Measurements from ENCODE around the gene CCDC54.

Gene CCDC54

DNA sequence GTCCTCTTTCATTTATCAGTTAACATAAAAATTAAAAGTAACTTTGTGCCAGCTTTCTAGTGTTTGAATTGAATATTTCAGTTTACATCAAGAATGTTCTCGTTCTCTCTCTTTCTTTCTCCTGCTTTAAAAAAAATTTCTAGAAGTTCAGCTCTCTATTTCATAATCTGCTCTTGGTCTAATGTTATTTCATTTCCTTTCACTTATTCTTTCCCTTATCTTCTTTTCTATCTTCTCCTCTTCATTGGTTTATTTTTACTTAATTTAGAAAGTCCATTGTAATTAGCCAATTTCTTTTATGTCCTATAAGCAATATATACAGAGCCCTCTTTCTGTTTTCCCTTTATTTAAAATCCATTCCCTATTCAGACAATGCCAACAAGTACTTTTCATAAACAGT, 44.6 kb downstream of the CCDC54 start:
- H3K27ac ChIP-seq (ENCODE audit: low read depth, low read length) = no peak overlapping the region
- no peak overlapping the region for H3K9ac ChIP-seq (ENCODE audit: low read depth in 1 of 2, low read length in 2 of 2)
- H3K27me3 ChIP-seq (ENCODE audit: control insufficient read depth in 1 of 2, insufficient read depth in 2 of 2, low read length in 2 of 2) = no peaks in the 10 kb centered on the region
- H3K4me1 ChIP-seq (ENCODE audit: control insufficient read depth in 1 of 2, insufficient read depth in 2 of 2, low read length in 2 of 2) = no peaks in the 10 kb centered on the region
- no peak overlapping the region for H3K4me3 ChIP-seq (ENCODE audit: low read depth in 1 of 2, low read length in 2 of 2)
- H3K36me3 ChIP-seq (ENCODE audit: control insufficient read depth in 1 of 2, insufficient read depth in 2 of 2, low read length in 2 of 2) = no peaks in the 10 kb centered on the region
- H3K9me3 ChIP-seq (ENCODE audit: control insufficient read depth in 1 of 2, low read length in 2 of 2) = no peaks in the 10 kb centered on the region

DNA sequence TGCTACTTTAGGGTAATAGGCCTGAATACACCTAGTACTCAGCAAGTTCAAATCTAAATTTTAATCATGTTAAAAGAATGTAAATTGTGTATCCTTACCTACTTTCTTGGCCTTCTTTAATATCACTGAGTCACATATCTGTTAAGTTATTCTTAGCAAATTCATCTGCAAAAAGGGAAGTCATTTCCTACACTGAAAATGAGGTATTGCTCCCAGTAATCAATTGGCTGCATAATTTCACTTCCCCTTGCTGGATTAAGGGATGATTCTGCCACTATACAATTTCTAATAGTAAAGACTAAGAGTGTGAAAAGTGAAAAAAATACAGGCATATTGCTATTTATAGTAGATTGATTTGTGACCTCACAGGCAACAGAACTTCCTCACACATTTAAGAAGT, 47.8 kb downstream of the CCDC54 start:
- Histone ChIP-seq H3K9me3 (ENCODE audit: control insufficient read depth in 1 of 2, low read length in 2 of 2) (no peaks in the 10 kb centered on the region), H3K27me3 (ENCODE audit: control insufficient read depth in 1 of 2, insufficient read depth in 2 of 2, low read length in 2 of 2) (no peaks in the 10 kb centered on the region), H3K27ac (ENCODE audit: low read depth, low read length) (no peak overlapping the region), H3K4me3 (ENCODE audit: low read depth in 1 of 2, low read length in 2 of 2) (no peak overlapping the region), H3K4me1 (ENCODE audit: control insufficient read depth in 1 of 2, insufficient read depth in 2 of 2, low read length in 2 of 2) (peaks cover under 1 to 1% of the 10 kb centered on the region in 2 donors), H3K9ac (ENCODE audit: low read depth in 1 of 2, low read length in 2 of 2) (no peak overlapping the region), H3K36me3 (ENCODE audit: control insufficient read depth in 1 of 2, insufficient read depth in 2 of 2, low read length in 2 of 2) (no peaks in the 10 kb centered on the region)

DNA sequence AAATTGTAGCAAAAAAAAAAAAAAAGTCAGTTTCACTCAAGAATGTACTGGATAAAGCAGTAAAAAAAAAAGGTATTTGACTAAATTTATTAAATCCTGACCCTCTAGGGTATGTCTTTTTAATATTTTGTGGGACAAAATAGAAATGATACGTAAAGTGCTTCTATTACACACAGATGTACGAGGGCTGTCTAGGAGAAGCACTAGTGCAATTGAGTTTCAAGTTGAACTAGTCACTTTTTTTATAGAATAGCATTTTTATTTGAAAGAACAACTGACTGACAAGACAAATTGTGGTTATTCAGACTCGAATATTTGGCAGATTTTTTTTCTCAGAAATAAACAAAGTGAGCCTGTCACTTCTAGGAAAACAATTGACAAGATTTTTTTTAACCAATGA, 49.0 kb downstream of the CCDC54 start:
- H3K9me3 ChIP-seq (ENCODE audit: control insufficient read depth in 1 of 2, low read length in 2 of 2) = no peaks in the 10 kb centered on the region
- H3K4me1 ChIP-seq (ENCODE audit: control insufficient read depth in 1 of 2, insufficient read depth in 2 of 2, low read length in 2 of 2) = peaks cover 10 to 12% of the 10 kb centered on the region in 2 donors
- H3K27me3 ChIP-seq (ENCODE audit: control insufficient read depth in 1 of 2, insufficient read depth in 2 of 2, low read length in 2 of 2) = no peaks in the 10 kb centered on the region

More for the DNA sequence above, 49.0 kb downstream of the CCDC54 start:
- Histone ChIP-seq H3K27ac (ENCODE audit: low read depth, low read length) (no peak overlapping the region), H3K36me3 (ENCODE audit: control insufficient read depth in 1 of 2, insufficient read depth in 2 of 2, low read length in 2 of 2) (no peaks in the 10 kb centered on the region), H3K9ac (ENCODE audit: low read depth in 1 of 2, low read length in 2 of 2) (no peak overlapping the region), H3K4me3 (ENCODE audit: low read depth in 1 of 2, low read length in 2 of 2) (no peak overlapping the region)
